ENCODE data around the gene BMP5. TPM values are rescaled to one million over a fixed set of nuclear protein-coding genes. Genes with fewer than 3 reads are reported as not detected.

Gene BMP5
- total and polyA plus RNA-seq, 10 of the 15 experiments (the other 5 are each of a cell fraction or from before 2014, with no cell fraction given) = not detected

- DNase-seq (ENCODE audit: low read depth, low spot score) = no peak
- Histone ChIP-seq H4K20me1 (ENCODE audit: control insufficient read depth, insufficient read depth) (no peaks in the 10 kb centered on the region), H3K36me3 (ENCODE audit: control insufficient read depth in 2 of 2, insufficient read depth in 2 of 2, low read length in 1 of 2) (no peaks in the 10 kb centered on the region), H3K79me2 (ENCODE audit: control insufficient read depth, insufficient read depth, low read length) (no peaks in the 10 kb centered on the region), H3K4me2 (ENCODE audit: control insufficient read depth, insufficient read depth) (no peak overlapping the region), H3K9me3 (replicated peaks; ENCODE audit: control insufficient read depth, insufficient read depth, low read length) (no peaks in the 10 kb centered on the region), H3K27ac (ENCODE audit: control insufficient read depth, insufficient read depth) (no peak overlapping the region), H2AFZ (ENCODE audit: control insufficient read depth, low read depth, low read length) (no peak overlapping the region), H3K9ac (ENCODE audit: control insufficient read depth, insufficient read depth, low read length) (no peak overlapping the region), H3K4me3 (no peak overlapping the region), H3K4me1 (ENCODE audit: control insufficient read depth, insufficient read depth, low read length) (no peaks in the 10 kb centered on the region), H3K27me3 (replicated peaks in 1 of 2; ENCODE audit: control insufficient read depth in 2 of 2, insufficient read depth in 2 of 2, low read length in 1 of 2) (no peaks in the 10 kb centered on the region)
- in situ Hi-C loops (cut with MboI) (loop anchor here (10.0 to 25.0 kb wide), 2 partner anchors 258 to 596 kb away; no protein-coding TSS in a partner anchor), intact Hi-C loops (cut with micrococcal nuclease; ENCODE audit: unreplicated experiment) (loop anchor here (5.0 kb wide), 1 partner anchor 606 kb away; no protein-coding TSS in a partner anchor)
- no TSS peak for BruUV-seq (replicated peaks)
- ChIA-PET POLR2A (no interaction called here), CTCF (interaction anchor here (1.2 kb wide), 1 partner anchor 266 kb away, joined by 4 read pairs; no protein-coding TSS in a partner anchor), RAD21 (ENCODE audit: unreplicated experiment) (no interaction called here), SMC1A (ENCODE audit: uncharacterized antibody, unreplicated experiment) (interaction anchor here (0.8 to 1.2 kb wide), 2 partner anchors 9 to 438 kb away, joined by 3 to 4 read pairs; no protein-coding TSS in a partner anchor)
- ATAC-seq = no peak
- FAIRE-seq = no peak
- WGBS (ENCODE audit: insufficient coverage, insufficient replicate concordance, low lambda C conversion rate, missing lambda C conversion rate) = 0% methylated on average over 1 of the region's 1 CpG
- TF ChIP-seq NFYA (IDR thresholded peaks at IDR 0.05; ENCODE audit: borderline replicate concordance, low read depth, low read length) (no peak), SMAD5 (IDR thresholded peaks at IDR 0.05; ENCODE audit: low read depth) (no peak), NBN (IDR thresholded peaks at IDR 0.05) (no peak), ZSCAN29 (IDR thresholded peaks at IDR 0.05) (no peak), ZNF687 (IDR thresholded peaks at IDR 0.05) (no peak), RELB (IDR thresholded peaks at IDR 0.05; ENCODE audit: low read depth) (no peak), IKZF1 (conservative IDR thresholded peaks at IDR 0.05) (no peak), ZZZ3 (IDR thresholded peaks at IDR 0.05; ENCODE audit: control insufficient read depth, insufficient read length, low read depth) (no peak), SRF (IDR thresholded peaks at IDR 0.05; ENCODE audit: low read depth in 2 of 2, low read length in 2 of 2) (no peak), STAT3 (IDR thresholded peaks at IDR 0.05; ENCODE audit: low read depth, low read length) (no peak), CEBPZ (IDR thresholded peaks at IDR 0.05; ENCODE audit: low read depth, low read length) (no peak), POU2F2 (IDR thresholded peaks at IDR 0.05; ENCODE audit: borderline replicate concordance, low read depth, low read length) (no peak), MLLT1 (IDR thresholded peaks at IDR 0.05) (no peak)
Observed at GRCh38 chr6:55882718-55883569, 7.6 kb upstream of the BMP5 start.

Data from GM12878 (cell line).